ENCODE measurements around the gene KIF26B.
"Not testable (repeated sequence)": the region's sequence is repeated elsewhere in the genome, so short reads cannot be mapped to it uniquely, and the experiment has no call there.

The KIF26B gene

DNA sequence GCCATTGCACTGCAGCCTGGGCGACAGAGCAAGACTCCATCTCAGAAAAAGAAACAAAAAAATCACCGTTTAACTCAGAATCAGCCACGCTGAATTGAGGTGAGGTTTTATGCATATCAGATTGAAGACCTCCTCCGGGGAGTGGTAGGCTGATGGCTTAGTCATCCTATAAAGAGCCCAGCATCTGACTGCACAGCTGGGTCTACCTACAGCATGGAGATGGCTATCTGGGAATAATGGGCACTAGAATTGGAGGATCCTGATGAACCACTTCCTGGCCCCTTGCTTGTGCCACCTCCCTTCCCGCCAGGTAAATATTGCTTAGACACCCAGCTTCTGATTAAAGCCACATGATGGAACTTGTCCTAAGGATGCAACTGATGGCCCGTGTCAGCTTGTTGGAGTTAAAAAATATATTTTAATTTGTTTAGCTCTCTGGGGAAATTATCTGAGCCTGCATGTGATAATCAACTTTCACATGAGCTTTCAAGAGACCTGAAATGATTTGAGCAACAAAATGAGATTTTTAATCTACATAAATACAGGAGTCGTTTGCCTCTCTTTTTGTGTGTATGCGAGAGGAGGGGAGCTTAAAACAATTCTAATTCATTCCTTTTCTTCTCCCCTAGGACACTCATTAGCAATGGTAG lies 157.2 kb downstream of the KIF26B start:
- DNase-seq (ENCODE audit: low read depth in 3 of 3, low spot score in 1 of 3) = no peak

DNA sequence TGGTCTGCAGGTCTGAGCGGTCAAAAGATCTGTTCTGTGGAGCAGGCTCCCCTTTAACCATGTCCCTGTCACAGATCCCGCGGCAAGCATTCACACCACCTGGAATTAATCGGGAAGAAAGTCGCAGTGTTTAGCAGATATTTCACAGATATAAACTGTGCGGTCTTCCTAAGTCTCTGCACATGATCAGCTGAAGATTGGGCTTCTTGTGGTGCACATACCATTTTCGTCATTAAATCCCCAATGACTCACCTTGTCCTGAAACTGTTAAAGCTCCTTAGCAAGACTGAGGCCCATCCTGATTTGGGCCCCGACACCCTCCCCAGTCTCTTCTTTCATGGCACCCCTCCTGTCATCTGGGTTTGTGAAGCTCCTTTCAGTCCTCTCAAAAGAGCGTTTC lies 158.8 kb downstream of the KIF26B start:
- DNase-seq (ENCODE audit: low read depth in 3 of 3, low spot score in 1 of 3) = no peak

DNA sequence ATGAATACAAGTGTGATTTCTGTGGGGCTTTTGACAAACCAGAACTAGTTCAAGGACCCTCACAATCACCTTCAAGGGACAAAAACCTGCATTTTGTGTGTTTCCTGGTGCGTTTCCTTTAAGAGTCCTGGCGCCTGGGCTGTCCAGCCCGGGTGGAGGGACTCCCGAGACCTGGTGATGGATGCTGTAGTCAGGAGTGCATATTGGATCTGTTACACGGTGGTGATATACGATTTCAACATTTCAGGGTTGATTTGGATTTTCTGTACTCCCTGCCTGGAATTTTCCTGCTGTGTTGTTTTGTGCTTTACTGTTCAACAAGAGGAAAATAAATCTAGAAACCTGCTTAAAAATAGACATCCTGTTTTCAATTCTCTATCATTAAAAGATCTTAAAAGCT lies 162.0 kb downstream of the KIF26B start:
- DNase-seq (ENCODE audit: low read depth in 3 of 3, low spot score in 1 of 3) = no peak

DNA sequence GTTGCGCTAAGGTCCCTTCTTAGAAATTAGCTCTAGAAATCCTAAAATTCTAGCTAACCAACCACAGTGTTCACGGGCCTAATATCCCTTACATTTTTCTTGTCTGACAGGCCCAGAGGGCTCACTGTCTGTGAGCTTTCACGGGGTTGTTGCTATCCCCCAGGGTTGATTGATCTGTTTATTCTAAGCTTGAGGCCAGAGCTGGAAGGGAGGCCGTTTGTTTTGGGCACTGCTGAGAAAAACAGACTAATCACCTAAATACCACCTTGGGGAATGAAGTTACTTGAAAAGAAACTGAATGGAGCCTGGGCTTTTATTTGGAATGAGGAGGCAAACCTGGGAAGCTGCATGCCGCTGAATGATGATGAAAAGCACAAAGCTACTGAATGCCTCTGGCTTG lies 162.4 kb downstream of the KIF26B start:
- DNase-seq (ENCODE audit: low read depth in 3 of 3, low spot score in 1 of 3) = no peak

DNA sequence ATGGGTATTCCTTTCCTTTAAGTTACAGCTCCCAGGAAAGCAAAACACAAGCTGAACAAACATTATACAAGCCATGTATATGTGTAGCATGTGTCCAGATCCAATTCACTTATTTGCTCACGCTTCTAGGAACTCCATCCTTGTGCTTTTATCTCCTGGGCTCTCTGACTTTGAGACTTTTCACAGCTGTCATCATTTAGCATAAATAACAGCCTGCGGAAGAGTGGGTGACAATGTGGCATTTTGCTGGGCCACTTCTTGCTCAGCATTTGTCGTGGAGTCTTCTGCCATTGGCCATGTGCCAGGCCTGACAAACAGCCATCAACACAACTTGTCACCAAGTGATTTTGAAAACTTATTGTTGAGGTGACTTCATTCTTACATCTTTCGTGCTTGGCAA lies 164.3 kb downstream of the KIF26B start:
- no peak for DNase-seq (ENCODE audit: low read depth in 3 of 3, low spot score in 1 of 3)

DNA sequence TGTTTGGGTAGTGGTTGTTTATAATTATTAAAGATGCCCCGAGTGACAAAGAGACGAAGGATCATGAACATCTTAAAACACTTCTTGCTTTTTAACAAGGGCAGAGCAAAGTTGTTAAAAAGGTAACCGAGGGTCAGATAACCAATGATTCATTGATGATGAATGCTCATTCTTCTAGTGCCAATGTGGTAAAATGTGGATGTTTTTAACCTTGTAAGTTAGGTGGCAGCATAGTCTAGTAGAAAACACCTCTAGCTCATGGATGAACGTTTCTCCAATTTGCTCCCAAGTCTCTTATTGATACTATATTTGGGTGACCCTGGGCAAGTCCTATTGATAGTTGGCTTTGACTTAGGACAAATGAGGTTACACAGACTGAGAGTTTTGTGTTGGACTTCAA lies 167.9 kb downstream of the KIF26B start:
- DNase-seq (ENCODE audit: low read depth in 3 of 3, low spot score in 1 of 3) = no peak

DNA sequence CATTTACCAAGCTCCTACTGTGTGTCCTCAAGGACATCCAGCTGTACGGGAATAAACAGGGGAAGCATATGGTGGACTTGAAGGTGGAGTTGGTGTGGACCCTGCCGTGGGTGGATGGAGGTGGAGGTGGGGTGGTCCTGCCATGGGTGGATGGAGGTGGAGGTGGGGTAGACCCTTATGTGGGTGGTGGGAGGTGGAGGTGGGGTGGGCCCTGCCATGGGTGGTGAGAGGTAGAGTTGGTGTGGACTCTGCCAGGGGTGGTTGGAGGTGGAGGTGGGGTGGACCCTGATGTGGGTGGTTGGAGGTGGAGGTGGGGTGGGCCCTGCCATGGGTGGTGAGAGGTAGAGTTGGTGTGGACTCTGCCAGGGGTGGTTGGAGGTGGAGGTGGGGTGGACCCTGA lies 169.0 kb downstream of the KIF26B start:
- not testable (repeated sequence) for DNase-seq (ENCODE audit: low read depth in 3 of 3, low spot score in 1 of 3)

DNA sequence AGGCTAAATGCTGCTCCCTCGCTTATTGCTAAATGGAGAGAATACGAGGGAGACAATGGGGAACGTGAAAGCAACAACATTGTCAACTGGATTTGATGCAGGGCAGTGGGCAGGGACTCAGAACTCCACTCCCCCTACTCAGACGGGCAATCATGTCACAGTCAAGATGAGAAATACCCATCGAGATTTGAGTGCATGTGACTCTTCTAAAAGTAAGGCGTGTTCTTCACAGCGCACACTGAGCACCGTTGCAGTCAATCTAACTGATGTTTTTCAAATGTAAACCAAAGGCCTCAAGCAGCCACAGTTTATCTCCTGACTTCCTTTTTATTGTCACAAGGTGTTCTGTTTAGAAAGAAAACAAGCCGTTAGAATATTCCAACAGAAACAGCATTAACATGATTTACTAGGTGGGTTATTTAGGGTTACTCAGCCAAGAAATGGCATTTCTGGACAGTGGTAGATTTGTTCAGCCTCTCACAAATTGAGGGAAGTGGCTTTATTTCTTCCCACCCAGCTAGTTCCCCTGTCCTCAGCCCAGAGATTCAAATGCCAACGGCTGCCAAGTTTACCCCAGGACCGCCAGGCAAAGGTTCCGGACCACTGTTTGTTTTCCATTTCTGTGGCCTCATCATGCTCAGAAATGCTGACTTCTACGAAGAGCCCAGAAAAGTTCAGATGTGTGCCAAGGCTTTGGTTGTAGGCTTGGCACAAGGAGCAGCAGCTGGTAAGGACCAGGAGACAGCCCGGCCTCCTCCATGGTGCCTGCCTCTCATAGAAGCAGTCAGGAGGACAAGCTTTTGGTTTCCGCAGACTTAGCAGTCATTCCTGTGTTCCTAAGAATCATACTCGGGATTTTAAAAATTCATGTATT lies 171.4 kb downstream of the KIF26B start:
- no peak for DNase-seq (ENCODE audit: low read depth in 3 of 3, low spot score in 1 of 3)

DNA sequence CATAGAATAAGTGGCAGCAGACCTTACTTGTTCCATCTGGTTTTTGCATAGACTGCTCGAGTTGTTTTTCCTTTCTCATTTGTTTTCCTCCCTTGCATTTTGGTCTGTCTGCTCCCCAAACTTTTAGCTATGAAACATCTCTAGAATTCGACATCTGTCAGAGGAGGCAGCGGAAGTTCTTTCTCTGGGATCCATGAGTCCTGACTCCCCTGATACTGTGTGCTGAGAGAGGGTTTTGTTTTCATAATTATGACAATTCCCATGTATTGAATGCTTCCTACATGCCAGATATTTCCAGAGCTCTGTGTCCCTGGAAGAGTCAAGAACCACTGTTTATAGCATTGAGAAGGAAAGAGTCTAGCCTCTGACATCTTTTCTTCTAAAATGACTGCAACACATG lies 172.6 kb downstream of the KIF26B start:
- DNase-seq (ENCODE audit: low read depth in 3 of 3, low spot score in 1 of 3) = no peak

DNA sequence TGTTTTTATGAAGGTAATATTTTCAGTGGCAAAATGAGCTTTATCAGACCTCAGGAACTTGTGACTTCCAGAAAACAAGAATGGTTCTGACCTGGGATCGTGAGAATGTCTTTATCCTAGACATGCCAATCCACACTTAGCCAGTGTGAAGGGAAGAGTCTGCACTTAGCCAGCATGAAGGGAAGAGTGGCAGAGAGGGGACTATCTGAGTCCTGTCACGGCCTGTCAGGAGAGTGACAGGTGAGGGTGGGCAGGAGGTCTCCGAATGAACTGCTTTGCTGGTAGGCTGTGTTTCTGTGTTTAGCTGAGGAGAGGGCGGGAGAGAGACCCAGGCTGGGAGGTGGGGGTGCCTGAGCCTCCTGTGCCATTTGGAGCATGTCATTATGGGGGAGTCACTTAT lies 173.1 kb downstream of the KIF26B start:
- DNase-seq (ENCODE audit: low read depth in 3 of 3, low spot score in 1 of 3) = no peak

DNA sequence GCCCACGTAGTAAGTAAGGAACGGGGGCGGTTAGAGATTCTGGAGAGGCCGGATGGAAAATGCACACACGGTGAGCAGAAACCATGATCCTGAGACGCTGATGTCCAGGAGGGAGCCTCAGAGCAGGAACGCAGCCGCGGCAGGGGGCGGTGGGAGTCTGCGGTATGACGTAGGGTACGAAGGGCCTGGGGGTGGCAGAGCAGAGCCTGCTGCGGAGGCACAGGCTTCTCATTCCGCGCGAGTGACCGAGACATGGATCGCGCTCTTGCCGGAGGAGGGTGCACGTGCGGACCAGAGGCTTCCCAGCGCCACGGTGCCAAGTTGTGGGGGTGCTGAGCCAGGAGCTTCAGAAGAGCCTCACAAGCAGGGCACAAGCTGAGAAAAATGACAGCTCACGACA lies 176.2 kb downstream of the KIF26B start:
- DNase-seq (ENCODE audit: low read depth in 3 of 3, low spot score in 1 of 3) = no peak

DNA sequence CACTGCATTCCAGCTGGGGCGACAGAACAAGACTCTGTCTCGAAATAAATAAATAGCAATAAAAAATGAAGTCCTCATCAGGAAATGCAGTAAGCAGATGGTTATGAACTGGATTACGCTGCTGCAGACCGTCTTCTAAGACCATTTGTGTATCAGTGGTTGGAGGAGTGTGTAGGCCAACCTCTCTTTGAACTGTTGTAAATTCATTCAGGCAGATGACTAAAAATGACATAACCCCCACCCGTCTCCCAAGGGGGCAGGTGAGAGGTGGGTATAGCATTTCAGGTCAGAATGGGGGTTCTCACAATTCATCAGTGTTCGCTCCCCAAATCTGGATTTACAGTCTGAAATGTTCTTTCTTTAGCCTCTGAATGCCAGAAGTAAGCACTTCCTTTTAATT lies 177.3 kb downstream of the KIF26B start:
- no peak for DNase-seq (ENCODE audit: low read depth in 3 of 3, low spot score in 1 of 3)

DNA sequence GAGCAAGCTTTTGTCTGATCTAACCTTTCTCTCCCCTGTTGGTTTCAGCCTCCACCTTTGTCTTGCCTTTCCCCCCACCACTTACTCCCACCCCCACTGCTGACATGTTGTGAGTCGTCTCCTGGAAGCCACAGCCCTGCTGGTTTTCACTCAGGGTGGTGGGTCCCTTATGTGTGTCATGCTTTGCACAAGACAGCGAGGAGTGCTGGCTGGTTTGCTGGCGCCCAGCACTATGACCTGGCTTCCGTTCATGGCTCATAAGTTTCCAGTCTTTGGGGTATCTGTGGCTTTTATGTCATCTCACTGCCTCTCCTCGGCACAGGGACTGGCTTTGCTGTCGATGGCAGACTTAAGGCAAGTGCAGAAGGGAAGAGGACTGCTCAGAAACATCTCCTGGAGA lies 177.7 kb downstream of the KIF26B start:
- DNase-seq (ENCODE audit: low read depth in 3 of 3, low spot score in 1 of 3) = no peak

DNA sequence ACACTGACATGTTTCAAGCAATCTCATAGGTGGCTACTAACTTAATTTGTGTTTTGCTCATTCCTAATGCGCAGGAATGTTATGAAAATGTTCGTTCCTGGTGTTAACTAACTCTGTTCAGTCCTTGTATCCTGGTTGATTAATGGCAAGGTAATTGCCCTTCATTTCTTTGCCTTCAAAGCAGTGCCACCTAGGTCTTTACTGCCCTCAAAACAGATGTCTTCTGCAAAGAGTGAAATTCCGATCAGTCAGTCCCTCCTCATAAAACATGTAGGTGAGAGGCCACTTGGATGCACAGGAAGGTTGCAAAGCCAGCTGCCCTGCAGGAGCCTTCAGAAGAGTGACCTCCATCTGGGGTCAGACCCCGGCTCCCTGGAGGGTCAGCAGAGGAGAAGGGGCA lies 179.4 kb downstream of the KIF26B start:
- no peak for DNase-seq (ENCODE audit: low read depth in 3 of 3, low spot score in 1 of 3)

DNA sequence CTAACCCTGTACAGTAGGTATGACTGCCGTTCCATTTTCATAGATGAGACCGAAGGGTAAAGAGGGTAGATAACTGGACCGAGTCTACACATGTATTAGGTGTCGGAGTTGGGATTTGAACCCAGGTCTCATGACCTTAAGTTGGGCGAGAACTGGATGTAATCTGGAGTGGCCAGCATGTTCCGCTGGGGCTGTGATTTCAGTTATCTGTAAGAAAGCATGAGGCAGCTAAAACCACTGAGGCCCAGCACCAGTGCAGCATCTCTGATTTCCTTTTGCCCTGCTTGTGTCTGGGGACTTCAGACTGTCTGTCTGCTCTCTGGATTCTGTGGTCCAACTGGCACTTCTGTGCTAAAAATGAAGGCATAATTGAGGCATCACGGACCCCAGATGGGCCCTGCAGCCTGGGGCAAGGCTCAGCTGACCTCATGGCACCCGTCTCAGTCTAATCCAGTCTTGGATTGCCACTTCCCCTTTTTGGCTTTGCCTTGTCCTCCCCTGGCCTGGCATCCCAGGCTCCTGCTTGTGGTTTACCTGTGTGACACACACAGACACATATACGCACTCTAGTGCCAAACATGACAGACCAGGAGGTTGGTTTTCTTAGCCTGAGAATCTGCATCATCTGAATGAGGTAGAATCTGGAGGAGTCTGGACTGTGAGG lies 180.2 kb downstream of the KIF26B start:
- no peak for DNase-seq (ENCODE audit: low read depth in 3 of 3, low spot score in 1 of 3)

DNA sequence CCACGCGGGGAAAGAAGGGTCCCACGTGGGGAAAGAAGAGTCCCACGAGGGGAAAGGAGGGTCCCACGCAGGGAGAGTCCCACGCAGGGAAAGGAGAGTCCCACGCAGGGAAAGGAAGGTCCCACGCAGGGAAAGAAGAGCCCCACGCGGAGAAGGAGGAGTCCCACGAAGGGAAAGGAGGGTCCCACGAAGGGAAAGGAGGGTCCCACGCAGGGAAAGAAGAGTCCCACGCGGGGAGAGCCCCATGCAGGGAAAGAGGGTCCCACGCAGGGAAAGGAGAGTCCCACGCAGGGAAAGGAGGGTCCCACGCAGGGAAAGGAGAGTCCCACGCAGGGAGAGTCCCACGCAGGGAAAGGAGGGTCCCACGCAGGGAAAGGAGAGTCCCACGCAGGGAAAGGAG lies 180.9 kb downstream of the KIF26B start:
- DNase-seq (ENCODE audit: low read depth in 3 of 3, low spot score in 1 of 3) = not testable (repeated sequence)

DNA sequence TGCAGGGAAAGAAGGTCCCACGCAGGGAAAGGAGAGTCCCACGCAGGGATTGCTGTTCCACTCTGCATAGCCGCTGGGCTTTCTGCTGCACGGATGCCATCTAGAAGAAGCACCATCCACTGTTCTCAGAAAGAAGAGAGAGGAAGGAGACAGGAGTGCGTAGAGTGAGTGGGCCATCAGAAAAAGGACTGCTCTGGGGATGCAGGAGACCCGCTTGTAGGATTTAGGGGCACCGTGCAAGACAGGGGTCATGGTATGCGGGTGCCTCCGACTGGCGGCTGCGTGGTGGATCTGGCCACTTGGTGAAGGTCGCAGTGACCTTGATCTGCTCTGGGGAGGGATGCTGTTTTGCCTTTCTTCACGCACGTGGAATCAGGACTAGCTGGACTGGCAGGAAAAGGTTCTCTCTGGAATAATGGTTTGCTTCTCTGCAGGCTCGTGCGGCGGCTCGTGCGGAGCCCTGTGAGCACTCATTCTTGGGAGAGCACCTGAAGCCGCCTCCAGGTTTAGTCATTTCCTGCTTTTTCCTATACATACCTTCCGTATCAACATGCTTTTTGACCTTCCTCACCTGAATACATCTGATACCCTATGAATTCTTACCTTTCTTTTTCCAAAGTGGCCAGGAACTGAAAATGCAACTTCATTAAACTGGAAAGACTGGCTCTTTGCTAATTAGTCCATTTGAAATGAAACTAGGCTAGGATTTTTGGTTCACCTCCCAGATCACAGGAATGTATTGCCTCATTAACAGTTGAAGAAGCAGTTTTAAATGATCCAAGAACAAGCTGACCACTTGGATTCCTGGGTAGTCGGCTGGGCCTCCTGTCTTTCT lies 181.6 kb downstream of the KIF26B start:
- DNase-seq (ENCODE audit: low read depth in 3 of 3, low spot score in 1 of 3) = no peak

DNA sequence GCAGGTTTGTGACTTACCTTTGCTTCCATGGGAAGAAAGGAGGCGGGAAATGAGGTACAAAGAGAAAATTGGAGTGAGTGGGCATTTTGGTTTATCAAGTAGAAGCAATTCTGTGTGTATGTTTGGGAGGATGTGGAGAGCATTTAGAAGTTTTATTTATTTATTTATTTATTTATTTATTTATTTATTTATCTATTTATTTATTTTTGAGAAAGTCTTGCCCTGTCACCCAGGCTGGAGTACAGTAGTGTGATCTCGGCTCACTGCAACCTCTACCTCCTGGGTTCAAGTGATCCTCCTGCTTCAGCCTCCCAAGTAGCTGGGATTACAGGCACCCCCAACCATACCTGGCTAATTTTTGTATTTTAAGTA lies 182.2 kb downstream of the KIF26B start:
- DNase-seq (ENCODE audit: low read depth in 3 of 3, low spot score in 1 of 3) = not testable (repeated sequence)

DNA sequence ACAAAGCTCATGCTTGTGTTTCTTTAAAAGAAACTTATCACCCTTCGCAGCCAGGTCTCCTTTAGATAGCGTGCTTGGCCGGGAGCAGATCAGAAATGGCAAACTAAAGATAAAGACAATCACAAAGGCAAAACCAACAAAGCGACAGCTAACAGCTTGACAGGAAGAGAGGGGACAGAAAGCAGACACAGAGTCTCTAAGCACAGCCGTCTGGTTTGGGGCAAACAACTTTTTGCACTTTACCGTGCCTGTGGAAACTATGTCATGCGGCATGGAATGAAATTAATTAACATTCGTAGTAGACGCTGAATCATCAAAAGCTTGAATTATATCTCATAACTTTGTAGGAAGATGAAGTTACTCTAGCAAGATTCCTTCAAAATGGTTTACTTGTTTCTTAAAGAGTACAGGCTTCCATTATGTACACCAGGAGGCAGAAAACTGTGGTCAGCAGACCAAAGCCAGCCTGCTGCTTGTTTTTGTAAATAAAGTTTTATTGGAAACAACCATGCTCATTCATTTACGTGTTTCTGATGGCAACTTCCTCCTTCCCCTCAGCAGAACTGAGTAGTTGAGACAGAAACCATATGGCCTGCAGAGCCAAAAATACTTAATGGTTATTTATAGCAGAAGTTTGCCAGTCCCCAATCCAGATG lies 183.2 kb downstream of the KIF26B start:
- no peak for DNase-seq (ENCODE audit: low read depth in 3 of 3, low spot score in 1 of 3)

DNA sequence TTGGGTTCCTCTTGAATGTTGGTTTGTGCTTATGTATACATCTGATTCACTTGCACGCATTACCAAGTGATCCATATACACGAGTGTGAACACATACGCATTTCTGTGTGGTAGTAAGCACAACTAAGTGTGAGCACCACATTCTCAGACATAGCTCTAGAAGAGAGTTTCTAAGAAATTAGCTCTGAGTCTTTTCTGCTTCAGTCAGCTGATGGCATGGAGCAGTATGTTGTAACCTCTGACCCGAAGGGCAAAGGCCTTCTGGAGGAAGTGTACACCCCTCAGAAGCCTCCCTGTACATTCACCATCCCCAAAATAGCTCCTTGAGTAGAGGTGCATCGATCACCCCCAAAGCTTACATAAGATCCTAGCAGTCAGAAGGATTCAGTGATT lies 183.7 kb downstream of the KIF26B start:
- DNase-seq (ENCODE audit: low read depth in 3 of 3, low spot score in 1 of 3) = no peak

DNA sequence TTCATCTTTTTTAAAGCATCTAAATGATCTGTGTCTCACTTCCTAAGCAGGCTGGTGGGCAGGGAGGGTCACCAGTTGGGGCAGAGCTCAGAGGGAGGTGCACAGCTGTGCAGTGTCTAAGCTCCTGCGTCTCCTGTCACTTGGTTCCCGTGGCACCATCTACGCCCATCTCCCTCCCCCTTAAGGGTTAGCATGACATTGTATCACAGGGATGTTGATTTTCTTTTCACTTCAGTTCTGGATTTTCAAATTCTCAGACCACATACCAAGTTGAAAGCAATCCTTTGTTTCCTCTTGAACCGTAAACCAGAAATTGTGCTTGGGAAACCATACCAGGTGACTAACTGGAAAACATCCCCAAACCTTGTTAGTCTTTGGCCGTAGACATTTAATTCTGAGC lies 187.0 kb downstream of the KIF26B start:
- DNase-seq (ENCODE audit: low read depth in 3 of 3, low spot score in 1 of 3) = no peak
